Ishikawa (cell line): Measurements from ENCODE around the gene DNTT.

Experiments
- EGR1 ChIP-seq: IDR thresholded peaks from 2 replicates; pipeline ENCODE4 v1.6.1; 2012
- EP300 ChIP-seq: IDR thresholded peaks from 2 replicates; pipeline ENCODE4 v1.6.1; 2012; ENCODE audit warnings: borderline replicate concordance
- RAD21 ChIP-seq: IDR thresholded peaks from 2 replicates; pipeline ENCODE4 v1.6.1; 2012; ENCODE audit warnings: low read depth
- TAF1 ChIP-seq: IDR thresholded peaks from 2 replicates; pipeline ENCODE4 v1.6.1; 2012; ENCODE audit warnings: low read depth, mild to moderate bottlenecking
- TCF12 ChIP-seq: IDR thresholded peaks from 2 replicates; pipeline ENCODE4 v1.6.1; 2012; ENCODE audit warnings: low read depth
- TF ChIP-seq, protein P1 (sequence below): IDR thresholded peaks from 2 replicates; pipeline ENCODE4 v1.6.1; 2012
- TF ChIP-seq, protein P2 (sequence below): IDR thresholded peaks from 2 replicates; pipeline ENCODE4 v1.6.1; 2012; ENCODE audit warnings: low read depth, mild to moderate bottlenecking
- TF ChIP-seq, protein P3 (sequence below): IDR thresholded peaks from 2 replicates; pipeline ENCODE4 v1.6.1; 2012

DNA sequence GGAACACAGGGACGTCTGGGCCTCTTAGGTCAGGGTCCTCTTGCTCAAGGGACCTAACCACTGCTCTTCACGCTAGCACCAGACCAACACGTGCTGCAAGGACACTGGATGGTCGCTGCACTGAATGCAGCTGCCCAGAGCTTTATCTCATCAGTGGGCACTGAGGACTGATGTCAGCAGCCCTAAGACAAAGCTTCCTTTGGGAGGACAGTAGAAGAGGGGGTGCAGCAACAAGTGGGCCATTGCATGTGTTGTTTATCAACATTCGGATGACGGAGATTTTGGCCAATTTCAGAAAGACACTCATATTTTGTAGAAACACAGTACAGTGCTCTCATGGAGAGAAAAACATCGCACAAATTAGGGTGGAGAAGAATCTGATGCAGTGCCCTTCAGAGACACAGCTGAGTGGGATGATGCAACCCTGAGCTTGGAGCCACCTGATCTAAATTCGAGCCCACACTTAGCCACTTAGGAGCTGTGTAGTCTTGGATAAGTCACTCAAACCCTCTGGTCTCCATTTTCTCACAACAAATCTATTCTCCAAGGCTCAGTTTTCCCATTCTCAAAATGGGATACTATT is 52.9 kb downstream of the DNTT start:
- TF ChIP-seq RAD21 (no peak), TAF1 (no peak), EP300 (no peak), EGR1 (no peak), TCF12 (no peak)
- TF ChIP-seq, protein P1, sequence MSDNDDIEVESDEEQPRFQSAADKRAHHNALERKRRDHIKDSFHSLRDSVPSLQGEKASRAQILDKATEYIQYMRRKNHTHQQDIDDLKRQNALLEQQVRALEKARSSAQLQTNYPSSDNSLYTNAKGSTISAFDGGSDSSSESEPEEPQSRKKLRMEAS: no peak
- TF ChIP-seq, protein P2, sequence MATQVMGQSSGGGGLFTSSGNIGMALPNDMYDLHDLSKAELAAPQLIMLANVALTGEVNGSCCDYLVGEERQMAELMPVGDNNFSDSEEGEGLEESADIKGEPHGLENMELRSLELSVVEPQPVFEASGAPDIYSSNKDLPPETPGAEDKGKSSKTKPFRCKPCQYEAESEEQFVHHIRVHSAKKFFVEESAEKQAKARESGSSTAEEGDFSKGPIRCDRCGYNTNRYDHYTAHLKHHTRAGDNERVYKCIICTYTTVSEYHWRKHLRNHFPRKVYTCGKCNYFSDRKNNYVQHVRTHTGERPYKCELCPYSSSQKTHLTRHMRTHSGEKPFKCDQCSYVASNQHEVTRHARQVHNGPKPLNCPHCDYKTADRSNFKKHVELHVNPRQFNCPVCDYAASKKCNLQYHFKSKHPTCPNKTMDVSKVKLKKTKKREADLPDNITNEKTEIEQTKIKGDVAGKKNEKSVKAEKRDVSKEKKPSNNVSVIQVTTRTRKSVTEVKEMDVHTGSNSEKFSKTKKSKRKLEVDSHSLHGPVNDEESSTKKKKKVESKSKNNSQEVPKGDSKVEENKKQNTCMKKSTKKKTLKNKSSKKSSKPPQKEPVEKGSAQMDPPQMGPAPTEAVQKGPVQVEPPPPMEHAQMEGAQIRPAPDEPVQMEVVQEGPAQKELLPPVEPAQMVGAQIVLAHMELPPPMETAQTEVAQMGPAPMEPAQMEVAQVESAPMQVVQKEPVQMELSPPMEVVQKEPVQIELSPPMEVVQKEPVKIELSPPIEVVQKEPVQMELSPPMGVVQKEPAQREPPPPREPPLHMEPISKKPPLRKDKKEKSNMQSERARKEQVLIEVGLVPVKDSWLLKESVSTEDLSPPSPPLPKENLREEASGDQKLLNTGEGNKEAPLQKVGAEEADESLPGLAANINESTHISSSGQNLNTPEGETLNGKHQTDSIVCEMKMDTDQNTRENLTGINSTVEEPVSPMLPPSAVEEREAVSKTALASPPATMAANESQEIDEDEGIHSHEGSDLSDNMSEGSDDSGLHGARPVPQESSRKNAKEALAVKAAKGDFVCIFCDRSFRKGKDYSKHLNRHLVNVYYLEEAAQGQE: no peak
- TF ChIP-seq, protein P3, sequence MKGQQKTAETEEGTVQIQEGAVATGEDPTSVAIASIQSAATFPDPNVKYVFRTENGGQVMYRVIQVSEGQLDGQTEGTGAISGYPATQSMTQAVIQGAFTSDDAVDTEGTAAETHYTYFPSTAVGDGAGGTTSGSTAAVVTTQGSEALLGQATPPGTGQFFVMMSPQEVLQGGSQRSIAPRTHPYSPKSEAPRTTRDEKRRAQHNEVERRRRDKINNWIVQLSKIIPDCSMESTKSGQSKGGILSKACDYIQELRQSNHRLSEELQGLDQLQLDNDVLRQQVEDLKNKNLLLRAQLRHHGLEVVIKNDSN: no peak
